HG03439 (cell line): ENCODE measurements around the gene ESD.
"Not testable (repeated sequence)": the region's sequence is repeated elsewhere in the genome, so short reads cannot be mapped to it uniquely, and the experiment has no call there.

ENCODE experiments used
- ATAC-seq: cut with Tn5 transposase; IDR thresholded peaks from one replicate; pipeline ENCODE4 v1.9.1; 2021; ENCODE audit warnings: mild to moderate bottlenecking, moderate library complexity; ENCODE audit not compliant: unreplicated experiment

Gene ESD, protein sequence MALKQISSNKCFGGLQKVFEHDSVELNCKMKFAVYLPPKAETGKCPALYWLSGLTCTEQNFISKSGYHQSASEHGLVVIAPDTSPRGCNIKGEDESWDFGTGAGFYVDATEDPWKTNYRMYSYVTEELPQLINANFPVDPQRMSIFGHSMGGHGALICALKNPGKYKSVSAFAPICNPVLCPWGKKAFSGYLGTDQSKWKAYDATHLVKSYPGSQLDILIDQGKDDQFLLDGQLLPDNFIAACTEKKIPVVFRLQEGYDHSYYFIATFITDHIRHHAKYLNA

DNA sequence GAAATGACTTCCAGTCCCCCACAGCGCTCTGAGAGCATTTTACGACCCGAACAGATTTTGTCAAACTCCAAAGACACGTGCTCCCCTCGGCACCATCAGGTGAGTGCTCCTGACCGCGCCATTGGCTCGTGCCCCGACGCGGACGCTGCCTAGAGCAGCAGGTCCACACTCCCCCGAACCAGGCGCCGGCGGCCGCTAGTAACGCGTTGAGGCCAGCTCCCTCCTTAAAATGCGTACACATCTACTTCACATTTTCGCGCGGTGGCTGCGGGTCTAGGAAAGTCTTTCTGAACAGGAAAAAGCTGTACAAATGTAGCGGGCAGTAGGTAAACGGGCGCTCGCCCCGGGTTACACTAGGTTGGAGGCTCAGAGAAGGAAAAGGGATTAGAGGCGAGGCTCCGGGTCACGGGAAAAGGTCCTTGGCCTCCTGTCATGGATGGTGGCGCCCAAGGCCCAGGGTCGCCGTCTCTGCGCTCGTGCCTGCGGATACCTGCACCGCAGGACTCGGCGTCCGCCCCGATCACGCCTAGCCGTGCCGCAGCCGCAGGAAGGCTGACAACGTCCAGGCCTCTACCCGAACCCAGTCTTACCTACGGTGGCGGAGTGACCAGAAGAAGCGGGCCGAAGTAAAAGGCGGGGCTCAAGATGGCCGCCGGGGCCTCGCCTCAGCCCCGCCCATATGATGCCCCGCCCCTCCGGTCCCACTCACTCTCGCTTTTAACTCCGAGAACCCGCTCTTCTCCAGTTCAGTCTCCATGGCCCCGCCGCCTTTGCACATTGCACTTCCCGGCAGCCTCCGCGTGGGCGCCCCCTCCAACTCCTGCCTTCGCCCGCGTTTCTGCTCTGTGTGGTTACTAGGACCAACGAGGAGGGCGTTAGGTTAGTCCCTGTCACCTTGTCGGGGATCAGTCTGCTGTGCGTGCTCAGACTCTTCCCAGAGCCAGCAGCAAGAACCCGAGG is at the start of gene ESD:
TSS of gene ESD (minus strand) at position 647 of the 960 bp plus-strand sequence. CDS start 5,748 bp downstream, outside the sequence.
- ATAC-seq: peak; percentile 92

- no peak for ATAC-seq
Measured at GRCh38 chr13:46846726-46847125, 49.8 kb upstream of the ESD start.

GRCh38 chr13:46845146-46845545 is 48.2 kb upstream of the ESD start:
- no peak for ATAC-seq

DNA sequence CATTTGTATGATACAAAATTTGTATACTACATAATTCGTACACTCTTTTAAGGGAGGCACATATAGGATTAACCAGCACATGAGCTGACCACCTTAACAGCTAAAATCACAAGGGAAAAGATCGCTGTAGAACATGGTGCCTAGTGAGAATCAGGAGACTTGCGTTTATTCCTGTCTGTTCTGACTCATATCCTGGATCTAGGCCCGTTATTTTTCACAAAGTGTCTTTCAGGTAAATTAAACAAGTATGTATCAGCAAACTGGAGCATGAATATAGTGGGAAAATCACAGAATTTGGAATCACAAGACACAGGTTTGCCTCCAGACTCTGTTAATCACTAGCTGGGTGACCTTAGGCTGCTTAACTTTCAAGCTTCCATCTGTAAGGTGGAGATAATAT is 47.5 kb upstream of the ESD start:
- ATAC-seq: no peak

DNA sequence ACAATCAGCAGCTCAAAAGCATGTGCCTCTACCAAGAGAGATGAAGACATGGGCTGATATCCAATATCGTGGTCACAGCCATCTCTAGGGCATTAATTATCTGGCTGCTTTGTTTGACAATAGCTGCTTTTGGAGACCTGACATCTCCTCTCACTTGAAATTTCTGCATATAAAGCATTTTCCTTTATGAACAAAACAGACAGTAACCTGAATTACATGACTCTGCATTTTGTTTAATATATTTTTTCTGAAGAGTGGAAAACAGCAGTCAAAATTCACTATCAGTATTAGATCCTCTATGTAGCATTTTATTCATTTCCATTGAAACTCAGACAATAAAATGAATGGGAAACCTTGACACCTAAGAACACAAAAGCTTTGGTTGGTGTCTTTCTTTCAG is 42.4 kb upstream of the ESD start:
- no peak for ATAC-seq

- ATAC-seq: no peak
Measured at GRCh38 chr13:46834657-46835056, 37.7 kb upstream of the ESD start.

DNA sequence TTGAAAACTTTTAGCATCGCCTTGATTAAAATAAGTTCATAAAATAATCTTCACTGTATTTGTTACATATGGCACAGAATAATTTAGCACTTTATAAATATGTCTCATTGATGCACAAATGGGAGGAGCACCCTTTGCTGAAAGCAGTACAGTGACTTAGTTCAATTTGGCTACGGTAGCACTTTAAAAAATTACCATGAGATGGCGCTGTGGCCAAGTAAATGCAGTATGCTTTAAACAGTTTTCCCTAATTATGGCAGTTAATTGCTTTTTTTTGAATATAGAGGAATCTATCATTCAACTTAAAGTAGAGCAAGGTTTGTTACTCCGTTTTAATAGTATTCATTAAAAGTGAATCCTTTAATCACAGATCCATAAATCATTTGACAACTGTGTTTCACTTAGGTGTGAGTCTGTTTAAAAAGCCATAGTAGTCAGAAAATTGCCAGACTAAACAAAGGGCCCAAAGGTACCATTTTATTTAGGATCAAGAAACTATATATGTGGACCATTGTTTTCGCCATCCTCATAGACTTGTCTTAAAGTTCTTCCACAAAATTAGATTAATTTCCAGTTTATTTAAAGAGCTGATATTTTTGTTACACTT is 34.7 kb upstream of the ESD start:
- no peak for ATAC-seq

- ATAC-seq: no peak
Measured at GRCh38 chr13:46830405-46831005, 33.5 kb upstream of the ESD start.

DNA sequence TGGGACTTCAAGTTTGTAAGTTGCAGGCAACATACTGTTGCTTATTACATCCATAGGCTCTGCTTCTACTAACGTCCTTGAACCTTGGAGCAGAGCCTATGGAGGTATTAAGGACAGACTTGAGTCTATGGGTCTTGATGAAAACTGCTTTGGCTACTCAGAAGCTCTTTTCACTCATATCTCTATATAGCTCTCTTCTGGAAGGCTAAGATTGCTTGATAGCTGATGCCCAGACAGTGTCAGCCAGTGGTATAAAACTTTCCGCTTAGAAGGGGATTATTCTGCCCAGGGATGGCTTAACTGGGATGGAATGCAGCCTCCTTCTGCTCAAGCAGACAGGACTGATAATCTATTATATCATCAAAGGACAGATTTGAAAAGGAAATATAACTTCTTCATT is 25.6 kb upstream of the ESD start:
- ATAC-seq: no peak

DNA sequence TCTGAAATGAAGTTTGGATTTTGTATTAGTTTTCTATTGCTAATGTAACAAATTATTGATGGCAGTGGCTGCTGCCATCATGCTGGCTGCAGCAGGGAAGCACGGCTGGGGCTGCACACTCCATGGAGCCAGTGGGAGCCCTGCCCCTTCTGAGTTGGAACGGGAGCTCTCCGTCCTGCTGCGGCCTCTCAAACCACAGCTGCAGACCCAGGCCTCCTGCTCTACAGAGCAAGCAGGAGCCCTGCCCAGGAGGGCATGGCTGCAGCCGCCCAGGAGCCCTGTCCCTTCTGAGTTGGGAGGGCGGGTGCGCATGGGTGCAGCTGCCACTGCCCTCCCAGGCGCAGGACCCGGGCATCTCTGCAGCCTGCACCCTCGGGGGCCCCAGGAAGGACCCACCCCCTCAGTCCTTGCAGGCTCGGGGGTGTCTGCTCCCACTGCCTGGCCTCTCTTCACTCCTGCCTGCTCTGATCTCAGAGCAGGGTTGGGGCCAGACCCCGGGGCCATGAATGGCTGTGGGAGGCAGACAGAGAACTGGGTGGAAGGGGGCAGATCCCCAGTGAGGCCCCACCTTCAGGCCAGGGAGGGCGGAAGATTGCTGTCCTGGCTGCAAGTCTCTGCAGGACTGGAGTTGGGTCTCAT is 21.0 kb upstream of the ESD start:
- ATAC-seq: no peak

GRCh38 chr13:46817095-46817494 is 20.1 kb upstream of the ESD start:
- ATAC-seq: no peak

GRCh38 chr13:46816371-46816770 is 19.4 kb upstream of the ESD start:
- ATAC-seq: no peak

- ATAC-seq: no peak
Measured at GRCh38 chr13:46812301-46812797, 15.4 kb upstream of the ESD start.

- ATAC-seq: no peak
Measured at GRCh38 chr13:46810440-46810839, 13.5 kb upstream of the ESD start.

DNA sequence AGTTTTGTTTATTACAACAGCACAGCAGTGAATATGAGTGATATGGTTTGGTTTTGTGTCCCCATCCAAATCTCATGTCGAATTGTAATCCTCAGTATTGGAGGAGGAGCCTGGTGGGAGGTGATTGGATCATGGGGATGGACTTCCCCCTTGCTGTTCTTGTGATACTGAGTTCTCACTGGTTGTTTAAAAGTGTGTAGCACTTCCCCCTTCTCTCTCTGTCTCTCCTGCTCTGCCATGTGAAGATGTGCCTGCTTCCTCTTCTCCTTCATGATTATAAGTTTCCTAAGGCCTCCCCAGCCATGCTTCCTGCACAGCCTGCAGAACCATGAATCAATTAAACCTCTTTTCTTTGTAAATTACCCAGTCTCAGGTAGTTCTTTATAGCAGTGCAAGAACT is 8.0 kb upstream of the ESD start:
- ATAC-seq: not testable (repeated sequence)

DNA sequence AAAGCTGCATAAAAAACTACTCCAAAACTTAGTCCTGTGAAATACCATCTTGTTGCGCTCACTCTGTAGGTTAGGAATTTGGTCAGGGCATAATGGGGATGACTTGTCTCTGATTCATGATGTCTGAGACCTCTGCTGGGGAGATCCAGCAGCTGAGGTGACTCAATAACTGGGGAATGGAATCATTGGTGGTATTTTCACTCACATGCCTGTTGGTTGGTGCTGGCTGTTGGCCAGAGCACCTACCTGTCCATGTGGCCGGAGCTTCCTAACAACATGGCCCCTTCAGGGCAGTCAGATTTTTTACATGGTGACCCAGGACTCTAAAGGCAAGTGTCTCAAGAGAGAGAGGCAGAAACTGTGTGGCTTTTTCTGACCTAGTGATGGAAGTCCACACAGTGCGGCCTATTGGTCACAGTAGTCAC is 7.4 kb upstream of the ESD start:
- no peak for ATAC-seq

GRCh38 chr13:46803586-46803985 is 6.6 kb upstream of the ESD start:
- ATAC-seq: no peak

DNA sequence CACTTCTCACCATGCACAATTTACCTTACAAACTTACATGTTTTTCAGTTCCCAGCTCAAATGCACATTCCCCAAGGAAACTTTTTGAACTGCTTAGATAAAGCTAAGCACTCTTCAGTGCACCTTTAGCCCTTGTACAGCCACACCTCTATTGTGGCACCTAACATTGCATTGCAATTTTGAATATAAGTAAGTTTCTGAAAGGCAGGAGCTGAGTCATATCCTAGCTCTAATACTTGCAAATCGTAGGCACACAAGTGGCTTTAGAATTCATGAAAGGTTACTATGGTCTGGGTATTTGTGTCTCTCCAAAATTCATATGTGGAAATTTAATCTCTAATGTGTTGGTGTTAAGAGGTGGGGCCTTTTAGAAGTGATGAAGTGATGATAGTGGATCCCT is 4.9 kb upstream of the ESD start:
- ATAC-seq: no peak

DNA sequence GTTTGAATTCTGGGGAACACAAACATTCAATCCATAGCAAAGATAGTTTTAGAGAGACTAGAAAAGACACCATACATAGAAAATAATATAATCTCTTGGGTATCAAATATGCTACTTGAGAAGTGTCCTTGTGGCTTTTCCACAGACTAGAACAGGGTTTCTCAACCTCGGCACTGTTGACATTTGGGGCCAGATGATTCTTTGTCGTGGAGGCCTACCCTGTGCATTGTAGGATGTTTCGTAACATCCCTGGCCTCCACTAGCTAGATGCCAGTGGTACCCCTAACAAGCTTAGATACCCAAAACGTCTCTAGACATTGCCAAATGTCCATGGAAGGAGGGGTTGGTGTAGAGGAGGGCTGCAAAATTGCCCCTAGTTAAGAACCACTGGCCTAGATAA is 2.2 kb upstream of the ESD start:
- no peak for ATAC-seq

- ATAC-seq: no peak
Measured at GRCh38 chr13:46797501-46798237, 708 bp upstream of the ESD start.
